GM19035 (cell line): ENCODE measurements around the gene EVL.

Source experiments
- ATAC-seq: cut with Tn5 transposase; IDR thresholded peaks from one replicate; pipeline ENCODE4 v1.9.1; 2021; ENCODE audit not compliant: unreplicated experiment

EVL gene

DNA sequence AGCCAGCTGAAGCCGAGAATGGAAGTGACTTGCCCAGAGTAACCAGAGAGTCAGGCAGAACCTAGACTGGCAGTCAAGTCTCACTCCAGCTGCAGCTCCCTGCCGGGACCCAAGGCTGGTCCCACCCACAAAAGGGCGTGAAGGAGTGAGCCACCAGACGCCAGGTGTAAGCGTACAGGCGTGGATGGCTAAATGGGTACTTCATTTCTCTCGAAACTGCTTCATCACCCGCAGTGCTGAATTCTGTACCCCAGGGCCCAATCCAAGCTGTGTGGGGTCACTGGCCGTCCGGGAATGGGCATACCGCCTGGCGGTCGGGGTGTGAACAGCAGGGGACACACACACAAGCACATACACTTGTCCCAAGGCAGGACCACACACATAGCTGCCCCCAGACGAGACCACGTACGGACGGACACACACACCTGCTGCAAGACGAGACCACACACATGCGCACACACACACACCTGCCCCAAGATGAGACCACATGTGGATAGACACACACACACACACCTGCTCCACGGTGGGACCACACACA lies 59.4 kb downstream of the EVL start:
- no peak for ATAC-seq

DNA sequence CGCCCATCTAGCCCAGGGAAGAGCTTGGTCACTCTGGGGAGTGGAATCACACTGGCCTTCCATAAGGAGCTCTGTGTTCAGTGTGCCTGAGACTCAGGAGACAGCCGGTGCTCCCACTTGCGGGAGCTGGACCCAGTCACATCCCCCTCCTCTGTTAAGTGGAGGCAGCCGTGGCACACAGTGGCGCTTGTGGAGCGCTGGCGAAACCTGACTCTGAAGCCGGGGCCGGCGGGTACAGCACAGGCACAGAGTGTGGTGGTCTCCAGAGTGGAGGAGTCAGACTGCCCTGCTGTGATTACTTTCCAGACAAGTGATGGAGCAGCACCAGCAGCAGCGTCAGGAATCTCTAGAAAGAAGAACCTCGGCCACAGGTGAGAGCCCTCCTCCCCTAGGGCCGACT lies 61.2 kb downstream of the EVL start:
- no peak for ATAC-seq

- ATAC-seq, result no peak
These were observed 62.7 kb downstream of the EVL start for GRCh38 chr14:100127853-100128455.

GRCh38 chr14:100128688-100129087 lies 63.5 kb downstream of the EVL start:
- no peak for ATAC-seq

DNA sequence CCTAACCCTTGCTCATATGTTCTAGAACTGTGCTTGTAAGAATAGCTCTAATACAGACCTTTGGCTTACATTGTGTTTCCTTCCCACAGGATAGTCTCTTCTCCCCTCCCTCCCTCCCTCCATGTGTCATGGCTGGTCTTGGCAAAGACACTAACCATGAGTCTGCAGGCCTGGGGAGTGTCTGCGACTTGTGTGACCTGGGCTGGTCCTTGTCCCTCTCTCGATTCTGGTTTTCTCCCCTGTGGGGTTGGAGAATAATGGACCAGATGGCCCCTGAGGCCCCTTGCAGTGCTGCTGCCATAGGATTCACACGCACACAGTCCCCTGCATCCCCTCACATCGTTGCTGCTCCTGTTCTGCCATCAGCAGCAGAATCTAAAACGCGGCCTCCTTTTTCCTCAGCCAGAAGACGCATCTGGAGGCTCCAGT lies 64.0 kb downstream of the EVL start:
- ATAC-seq, result no peak

- no peak for ATAC-seq
These were observed 65.3 kb downstream of the EVL start for GRCh38 chr14:100130521-100130920.

GRCh38 chr14:100131181-100131580 lies 66.0 kb downstream of the EVL start:
- ATAC-seq, result no peak

DNA sequence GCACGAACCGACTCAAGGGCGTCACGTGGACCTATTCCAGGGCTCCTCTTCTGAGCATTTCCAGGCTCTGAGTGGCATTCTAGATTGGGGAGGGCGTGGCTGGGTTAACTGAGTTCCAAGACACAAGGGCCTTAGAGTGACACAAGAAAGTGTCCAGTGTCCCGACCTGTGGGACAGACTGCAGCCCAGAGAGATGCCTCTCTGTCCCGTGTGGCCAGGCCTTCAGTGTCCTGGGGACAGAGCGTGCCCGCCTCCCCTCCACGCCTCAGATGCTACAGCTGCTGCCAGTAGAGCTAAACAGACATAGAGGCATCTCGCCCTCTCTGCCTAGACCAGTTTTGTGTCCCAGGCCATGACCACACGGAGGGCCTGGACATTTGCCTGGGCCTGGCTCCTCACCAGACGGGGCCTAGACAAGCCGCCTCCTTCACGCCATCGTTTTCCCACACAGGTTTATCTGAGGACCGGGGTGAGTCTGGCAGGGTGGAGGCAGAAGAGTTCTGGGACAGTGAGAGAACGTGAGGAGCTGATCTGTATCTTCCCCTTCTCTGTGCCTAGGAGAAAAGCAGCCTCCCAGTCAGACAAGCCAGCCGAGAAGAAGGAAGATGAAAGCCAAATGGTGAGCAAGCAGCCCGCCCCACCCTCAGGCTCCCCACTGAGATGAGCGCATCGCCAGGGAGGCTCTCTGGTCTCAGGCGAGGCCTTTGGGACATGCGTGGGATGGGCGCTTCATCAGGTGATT lies 67.1 kb downstream of the EVL start:
- ATAC-seq, result no peak

- ATAC-seq, result no peak
These were observed 67.8 kb downstream of the EVL start for GRCh38 chr14:100132903-100133510.

DNA sequence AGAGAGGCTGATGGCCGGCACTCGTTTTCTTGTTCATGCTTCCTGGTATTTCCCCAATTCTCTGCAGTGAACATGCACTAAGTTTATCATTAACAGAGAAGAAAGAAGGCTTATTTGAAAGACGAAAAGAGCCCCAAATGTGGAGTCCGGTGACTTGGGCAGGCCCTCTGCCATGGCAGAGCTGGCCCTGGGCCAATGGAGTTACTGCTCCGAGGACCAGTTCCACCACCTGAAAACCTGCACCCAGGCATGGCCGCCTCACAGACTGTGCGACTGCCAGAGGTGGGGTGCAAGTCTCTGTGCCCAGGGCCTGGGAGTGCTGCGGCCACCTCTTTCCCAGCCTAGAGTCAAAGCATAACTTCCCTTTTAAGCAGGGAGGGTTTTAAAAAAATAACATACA lies 69.4 kb downstream of the EVL start:
- ATAC-seq, result no peak

DNA sequence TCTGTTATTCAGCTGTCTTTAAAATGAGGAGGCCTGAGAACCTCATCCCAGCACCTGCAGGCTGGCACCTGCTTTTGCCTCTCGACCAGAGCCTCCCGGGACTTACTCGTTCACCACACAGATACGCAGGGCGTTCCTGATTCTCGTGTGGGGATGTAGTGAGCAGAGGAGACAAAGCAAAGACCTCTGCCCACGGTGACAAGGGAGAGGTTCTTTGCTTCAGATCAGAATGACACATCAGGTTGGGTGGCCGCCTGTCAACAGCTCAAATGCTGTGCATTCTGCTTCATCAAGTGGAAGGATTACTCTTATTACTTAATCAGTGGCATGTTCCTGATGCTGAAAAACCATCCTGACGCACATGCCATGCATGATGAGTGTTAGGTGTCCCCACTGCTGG lies 69.9 kb downstream of the EVL start:
- ATAC-seq, result no peak

DNA sequence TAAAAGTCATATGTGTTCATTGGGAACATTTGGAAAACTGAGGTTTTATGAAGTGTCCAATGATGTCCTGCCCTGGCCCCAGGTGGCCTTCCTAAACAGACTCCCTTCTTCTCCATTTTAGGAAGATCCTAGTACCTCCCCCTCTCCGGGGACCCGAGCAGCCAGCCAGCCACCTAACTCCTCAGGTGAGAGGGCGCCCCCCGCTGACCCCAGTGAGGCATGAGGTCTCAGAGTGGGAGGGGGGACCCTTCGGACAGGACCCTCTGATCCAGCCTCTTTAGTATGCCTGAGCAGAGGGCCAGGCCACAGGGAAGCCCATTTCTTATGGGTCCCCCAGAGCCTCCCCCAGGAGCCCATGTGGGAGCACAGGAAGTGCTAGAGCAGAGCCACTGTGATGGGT lies 70.6 kb downstream of the EVL start:
- no peak for ATAC-seq

GRCh38 chr14:100137173-100137572 lies 72.0 kb downstream of the EVL start:
- ATAC-seq, result no peak

DNA sequence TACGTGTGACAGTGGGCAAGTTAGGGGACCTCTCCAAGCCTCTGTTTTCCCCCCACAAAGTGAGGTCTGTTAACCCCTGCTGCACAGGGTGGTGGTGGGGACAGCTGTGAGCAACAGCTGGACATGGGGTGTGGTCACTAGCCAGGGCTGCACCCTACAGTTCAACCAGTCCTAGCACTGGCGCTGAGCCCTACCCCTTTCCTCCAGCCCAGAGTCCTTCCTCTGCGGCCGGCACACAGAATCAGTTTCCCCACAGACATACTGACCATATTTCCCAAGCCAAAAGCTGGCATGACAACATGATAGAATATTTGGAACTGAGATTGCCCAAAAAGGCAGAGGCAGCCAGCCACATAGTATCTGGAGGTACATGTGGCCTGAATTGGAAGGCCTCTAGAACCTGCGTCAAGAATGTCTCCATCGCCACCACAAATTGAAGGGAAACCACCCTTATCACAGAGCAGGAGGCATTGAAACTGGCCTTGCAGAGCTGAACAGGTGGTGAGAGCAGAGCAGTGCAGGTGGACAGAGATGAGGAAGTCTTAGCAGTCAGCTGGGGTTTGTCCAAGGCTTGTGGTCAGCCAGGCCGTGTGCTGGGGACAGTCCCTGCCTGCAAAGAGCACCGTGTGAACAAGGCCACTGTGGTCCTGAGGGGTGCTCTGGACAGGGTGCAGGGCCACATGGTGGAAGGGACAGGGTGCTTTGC lies 73.0 kb downstream of the EVL start:
- ATAC-seq, result no peak

GRCh38 chr14:100138955-100139354 lies 73.7 kb downstream of the EVL start:
- ATAC-seq, result no peak

DNA sequence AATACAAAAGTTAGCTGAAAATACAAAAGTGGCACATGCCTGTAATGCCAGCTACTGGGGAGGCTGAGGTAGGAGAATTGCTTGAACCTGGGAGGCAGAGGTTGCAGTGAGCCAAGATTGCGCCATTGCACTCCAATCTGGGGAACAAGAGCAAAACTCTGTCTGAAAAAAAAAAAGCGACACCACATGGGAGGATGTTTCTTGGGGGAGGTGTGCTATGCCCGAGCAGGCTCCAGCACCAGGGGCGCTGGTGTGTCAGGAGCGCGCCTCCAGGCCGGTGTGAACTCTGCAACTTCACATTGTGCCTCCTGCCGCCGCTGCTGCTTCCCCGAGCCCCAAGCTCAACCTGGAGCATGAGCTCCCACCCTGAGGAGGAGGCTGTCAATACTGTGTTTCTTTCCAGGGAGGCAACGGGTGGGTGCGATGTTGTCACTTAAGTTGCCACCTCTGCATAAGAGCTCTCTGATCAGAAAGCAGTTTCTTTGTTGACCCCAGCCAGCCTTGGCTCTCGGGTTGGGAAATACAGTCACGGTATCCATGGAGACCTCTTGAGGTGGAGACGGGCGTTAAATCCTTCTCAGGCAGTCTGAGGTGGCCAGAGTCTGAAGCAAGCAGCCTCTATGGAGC lies 75.3 kb downstream of the EVL start:
- no peak for ATAC-seq

DNA sequence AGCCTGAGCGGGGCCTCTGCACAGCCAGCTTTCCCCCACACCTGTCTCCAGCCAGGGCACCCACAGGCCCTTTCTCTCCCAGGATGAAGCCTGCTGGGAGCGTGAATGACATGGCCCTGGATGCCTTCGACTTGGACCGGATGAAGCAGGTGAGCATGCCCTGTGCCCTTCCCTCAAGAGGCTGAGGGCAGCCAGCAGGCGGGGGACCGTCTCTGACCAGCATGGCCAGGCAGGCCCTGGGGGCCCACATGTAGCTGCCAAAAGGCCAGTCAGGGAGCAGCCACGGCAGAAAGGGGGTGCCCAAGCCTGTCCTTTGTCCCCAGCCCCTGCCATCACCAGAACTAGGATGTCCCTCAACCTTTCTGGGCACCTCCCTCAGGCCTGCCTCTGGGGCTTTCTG lies 75.9 kb downstream of the EVL start:
- no peak for ATAC-seq

GRCh38 chr14:100142073-100143040 lies 77.1 kb downstream of the EVL start:
- no peak for ATAC-seq

- no peak for ATAC-seq
These were observed 78.3 kb downstream of the EVL start for GRCh38 chr14:100143523-100143922.

GRCh38 chr14:100143934-100144333 lies 78.7 kb downstream of the EVL start:
- no peak for ATAC-seq
